CD4-positive, alpha-beta T cell (primary cell): ENCODE measurements around the gene PRSS50. TPM values are rescaled to one million over a fixed set of nuclear protein-coding genes. Genes with fewer than 3 reads are reported as not detected.

ENCODE experiments used
- ATAC-seq: fragments of 200-7000 bp; cut with Tn5 transposase; one replicate; pipeline ENCODE4 v1.10.0; 2022; ENCODE audit warnings: mild to moderate bottlenecking; ENCODE audit not compliant: poor library complexity
- CTCF ChIA-PET: fragments of 350-600 bp; sonication (Branson Sonifier 250); formaldehyde crosslinking; loops from one replicate; lab custom pipeline; 2021; ENCODE audit warnings: antibody characterized with exemption, inconsistent platforms; lab: Charles Lee
- POLR2A ChIA-PET: fragments of 350-600 bp; sonication (Branson Sonifier 250); formaldehyde crosslinking; loops from one replicate; lab custom pipeline; 2021; ENCODE audit warnings: antibody characterized with exemption, inconsistent platforms; lab: Charles Lee
- DNase-seq, 14 experiments: peaks; one replicate each; pipeline ENCODE4 v3.0.0-alpha.2; 2013 to 2020; ENCODE audit warnings: mixed read lengths in 2 of 14
- H3K27ac ChIP-seq, 2 donors: one replicate each; pipeline versions ENCODE4 v1.5.1 to v1.7.0; 2013; ENCODE audit warnings: low read length in 2 of 2, low read depth in 1 of 2, mild to moderate bottlenecking in 1 of 2
- H3K27me3 ChIP-seq, 2 experiments: 1 replicate in 1 of 2; 2 replicates in 1 of 2; pipeline versions ENCODE4 v1.6.1 to v1.7.0; 2013; ENCODE audit warnings: low read length in 2 of 2, control low read depth in 1 of 2, mild to moderate bottlenecking in 1 of 2, moderate library complexity in 1 of 2; ENCODE audit not compliant: insufficient read depth in 2 of 2, control insufficient read depth in 1 of 2
- H3K36me3 ChIP-seq: one replicate; pipeline ENCODE4 v1.6.1; 2013; ENCODE audit warnings: low read length, control low read depth; ENCODE audit not compliant: insufficient read depth
- H3K4me1 ChIP-seq: one replicate; pipeline ENCODE4 v1.6.1; 2013; ENCODE audit warnings: low read length, control low read depth; ENCODE audit not compliant: insufficient read depth
- H3K4me3 ChIP-seq: one replicate; pipeline ENCODE4 v1.5.1; 2013; ENCODE audit warnings: mild to moderate bottlenecking, low read length, moderate library complexity
- H3K9me3 ChIP-seq, 2 experiments: 1 replicate in 1 of 2; 2 replicates in 1 of 2; pipeline versions ENCODE4 v1.6.1 to v1.7.0; 2013; ENCODE audit warnings: low read length in 2 of 2, mild to moderate bottlenecking in 2 of 2, control low read depth in 1 of 2, moderate library complexity in 1 of 2; ENCODE audit not compliant: control insufficient read depth in 1 of 2, insufficient read depth in 1 of 2
- H3K27ac Mint-ChIP-seq: one replicate; pipeline ENCODE4 v1.8.0; 2020; ENCODE audit warnings: mixed read lengths
- H3K27me3 Mint-ChIP-seq: one replicate; pipeline ENCODE4 v1.8.0; 2021; ENCODE audit warnings: mixed read lengths
- H3K36me3 Mint-ChIP-seq: one replicate; pipeline ENCODE4 v1.8.0; 2021; ENCODE audit warnings: low read depth, mixed read lengths
- H3K4me1 Mint-ChIP-seq: one replicate; pipeline ENCODE4 v1.8.0; 2021; ENCODE audit warnings: low read depth, mixed read lengths
- H3K4me3 Mint-ChIP-seq: one replicate; pipeline ENCODE4 v1.8.0; 2020; ENCODE audit warnings: mild to moderate bottlenecking, mixed read lengths
- H3K9me3 Mint-ChIP-seq: one replicate; pipeline ENCODE4 v1.8.0; 2020; ENCODE audit warnings: mixed read lengths
- CTCF ChIP-seq: fragments of 200-600 bp; IDR thresholded peaks from one replicate; pipeline ENCODE4 v1.8.0; 2022; ENCODE audit warnings: antibody characterized with exemption, mild to moderate bottlenecking
- intact Hi-C, 2 experiments: fragments of 100-400 bp; cut with DNase I in 1 of 2; cut with micrococcal nuclease in 1 of 2; formaldehyde crosslinking; loops; one replicate each; pipeline versions ENCODE4 v1.15.1 to v1.9.0; 2023 to 2025; cut with DNase I, micrococcal nuclease
- total RNA-seq, 174 experiments: library from RNA in 2 of 174; stranded (reverse) in 2 of 174; gene quantifications; one replicate each; pipeline ENCODE4 v1.2.3 and lab custom pipeline; 2021 to 2026

The PRSS50 gene
- total RNA-seq, 2 experiments from 2014 or later: not detected

- Mint-ChIP-seq H3K27me3 (no peaks in the 10 kb centered on the region), H3K27ac (no peak overlapping the region), H3K4me1 (no peaks in the 10 kb centered on the region), H3K9me3 (no peaks in the 10 kb centered on the region), H3K36me3 (peaks cover 51% of the 10 kb centered on the region), H3K4me3 (no peak overlapping the region)
- Histone ChIP-seq H3K9me3 (no peaks in the 10 kb centered on the region), H3K36me3 (peaks cover 12% of the 10 kb centered on the region), H3K27ac (no peak overlapping the region), H3K27me3 (no peaks in the 10 kb centered on the region), H3K4me3 (no peak overlapping the region), H3K4me1 (no peaks in the 10 kb centered on the region)
- intact Hi-C loops: no loop called here
- ChIA-PET CTCF (no interaction called here), POLR2A (no interaction called here)
- no peak for DNase-seq
- no peak for TF ChIP-seq CTCF
- no peak for ATAC-seq
Measured at GRCh38 chr3:46675426-46675825, 42.2 kb downstream of the PRSS50 start.

- no peak overlapping the region for H3K27ac Mint-ChIP-seq
- no peaks in the 10 kb centered on the region for H3K4me1 ChIP-seq
- H3K4me3 Mint-ChIP-seq: no peak overlapping the region
- H3K27me3 ChIP-seq: no peaks in the 10 kb centered on the region
- H3K9me3 ChIP-seq: no peaks in the 10 kb centered on the region
- peaks cover 12% of the 10 kb centered on the region for H3K36me3 ChIP-seq
- TF ChIP-seq CTCF: no peak
- CTCF ChIA-PET: no interaction called here
- H3K36me3 Mint-ChIP-seq: peaks cover 40% of the 10 kb centered on the region
- H3K27me3 Mint-ChIP-seq: no peaks in the 10 kb centered on the region
- POLR2A ChIA-PET: no interaction called here
- H3K4me3 ChIP-seq: no peak overlapping the region
- intact Hi-C loops: no loop called here
- no peaks in the 10 kb centered on the region for H3K4me1 Mint-ChIP-seq
- no peaks in the 10 kb centered on the region for H3K9me3 Mint-ChIP-seq
- no peak for ATAC-seq
- H3K27ac ChIP-seq: no peak overlapping the region
- DNase-seq: no peak
Measured at GRCh38 chr3:46674031-46674845, 43.4 kb downstream of the PRSS50 start.

DNA sequence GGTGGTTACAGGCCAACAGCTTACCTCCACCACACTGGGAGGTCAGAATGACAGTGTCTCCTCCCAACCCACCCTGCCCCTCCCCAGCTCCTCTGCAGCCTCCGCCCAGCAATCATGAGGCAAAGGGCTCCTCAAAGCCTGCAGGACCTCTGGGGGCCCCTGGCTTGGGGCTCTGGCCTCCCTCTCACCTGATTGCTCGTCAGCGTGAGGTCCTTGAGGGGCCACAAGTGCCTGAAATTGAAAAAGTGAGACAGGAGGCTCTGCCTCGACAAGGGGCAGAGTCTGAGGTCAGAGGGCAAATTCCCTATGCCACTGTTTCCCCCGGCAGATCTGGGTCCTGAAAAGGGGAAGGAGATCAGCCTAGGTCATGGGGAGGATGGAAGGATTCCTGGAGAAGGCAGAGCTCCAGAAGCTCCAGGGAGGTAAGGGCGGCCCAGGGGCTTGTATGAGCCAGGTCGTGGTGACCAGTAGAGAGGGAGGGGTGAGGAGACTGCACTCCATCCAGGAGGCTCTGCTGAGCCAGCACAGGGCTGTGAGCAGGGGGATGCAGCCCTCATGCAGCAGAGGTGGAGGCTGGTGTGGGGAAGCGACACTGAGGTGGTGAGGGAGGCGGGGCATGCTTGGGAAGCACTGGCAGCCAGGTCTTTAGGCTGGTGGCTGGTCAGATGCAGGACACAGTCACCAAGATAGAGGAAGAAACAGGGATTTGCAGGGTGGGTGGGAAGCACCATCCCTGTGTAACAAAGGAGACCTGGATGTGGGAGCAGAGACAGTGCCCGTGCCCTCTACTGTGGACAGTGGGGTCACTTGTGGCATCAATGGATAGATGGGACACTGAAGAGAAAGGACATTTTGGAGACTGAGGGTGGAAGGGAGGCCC is 44.3 kb downstream of the PRSS50 start:
- Histone ChIP-seq H3K4me3 (no peak overlapping the region), H3K27me3 (no peaks in the 10 kb centered on the region), H3K27ac (no peak overlapping the region), H3K9me3 (no peaks in the 10 kb centered on the region), H3K4me1 (no peaks in the 10 kb centered on the region), H3K36me3 (peaks cover 12% of the 10 kb centered on the region)
- DNase-seq (no peak), ATAC-seq (no peak)
- Mint-ChIP-seq H3K36me3 (peaks cover 40% of the 10 kb centered on the region), H3K27me3 (no peaks in the 10 kb centered on the region), H3K9me3 (no peaks in the 10 kb centered on the region), H3K27ac (no peak overlapping the region), H3K4me1 (no peaks in the 10 kb centered on the region), H3K4me3 (no peak overlapping the region)
- CTCF ChIA-PET: no interaction called here
- TF ChIP-seq CTCF: no peak
- POLR2A ChIA-PET: no interaction called here
- intact Hi-C loops: no loop called here
